Measurements from ENCODE around the gene GCC2.

DNA sequence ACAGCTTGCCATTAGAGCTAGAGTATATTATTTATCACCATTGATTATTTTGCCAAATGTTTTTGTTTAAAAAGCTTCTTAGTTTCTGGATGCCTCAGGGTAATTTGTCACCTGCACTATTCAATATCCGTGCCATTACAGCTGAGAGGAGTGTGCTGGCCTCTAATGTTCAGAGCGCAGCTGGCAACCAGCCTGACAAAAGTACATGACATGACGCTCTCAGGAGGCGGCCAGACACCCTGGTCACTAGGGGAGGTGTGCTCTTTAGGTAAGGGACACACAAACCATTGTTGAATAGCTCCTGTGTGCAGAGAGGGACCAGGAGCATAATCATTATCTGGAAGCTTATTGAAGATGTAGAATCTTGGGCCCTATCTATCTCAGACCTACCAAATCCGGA, 105.5 kb downstream of the GCC2 start:
- TF ChIP-seq, protein P1, sequence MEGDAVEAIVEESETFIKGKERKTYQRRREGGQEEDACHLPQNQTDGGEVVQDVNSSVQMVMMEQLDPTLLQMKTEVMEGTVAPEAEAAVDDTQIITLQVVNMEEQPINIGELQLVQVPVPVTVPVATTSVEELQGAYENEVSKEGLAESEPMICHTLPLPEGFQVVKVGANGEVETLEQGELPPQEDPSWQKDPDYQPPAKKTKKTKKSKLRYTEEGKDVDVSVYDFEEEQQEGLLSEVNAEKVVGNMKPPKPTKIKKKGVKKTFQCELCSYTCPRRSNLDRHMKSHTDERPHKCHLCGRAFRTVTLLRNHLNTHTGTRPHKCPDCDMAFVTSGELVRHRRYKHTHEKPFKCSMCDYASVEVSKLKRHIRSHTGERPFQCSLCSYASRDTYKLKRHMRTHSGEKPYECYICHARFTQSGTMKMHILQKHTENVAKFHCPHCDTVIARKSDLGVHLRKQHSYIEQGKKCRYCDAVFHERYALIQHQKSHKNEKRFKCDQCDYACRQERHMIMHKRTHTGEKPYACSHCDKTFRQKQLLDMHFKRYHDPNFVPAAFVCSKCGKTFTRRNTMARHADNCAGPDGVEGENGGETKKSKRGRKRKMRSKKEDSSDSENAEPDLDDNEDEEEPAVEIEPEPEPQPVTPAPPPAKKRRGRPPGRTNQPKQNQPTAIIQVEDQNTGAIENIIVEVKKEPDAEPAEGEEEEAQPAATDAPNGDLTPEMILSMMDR (IDR thresholded peaks at IDR 0.05) = no peak
- no peak for TF ChIP-seq POLR2A (IDR thresholded peaks at IDR 0.05)
